Osteoblast (primary cell): ENCODE results near the gene SLC11A1. TPM values are rescaled to one million over a fixed set of nuclear protein-coding genes. Genes with fewer than 3 reads are reported as not detected.

ENCODE experiments used
- DNase-seq: peaks from one replicate; pipeline ENCODE4 v3.0.0; 2011; ENCODE audit warnings: low spot score, mixed read lengths; ENCODE audit not compliant: insufficient read length; ENCODE audit errors: missing footprints
- H2AFZ ChIP-seq: 2 replicates; pipeline ENCODE4 v1.6.0; 2011; ENCODE audit warnings: mild to moderate bottlenecking, low read length
- H3K27ac ChIP-seq: 2 replicates; pipeline ENCODE4 v1.5.1; 2011; ENCODE audit warnings: mild to moderate bottlenecking, low read depth, low read length, moderate library complexity
- H3K27me3 ChIP-seq: 2 replicates; pipeline ENCODE4 v1.6.0; 2012; ENCODE audit warnings: mild to moderate bottlenecking, control low read depth, inconsistent platforms, low read length, moderate library complexity; ENCODE audit not compliant: insufficient read depth
- H3K36me3 ChIP-seq: 2 replicates; pipeline ENCODE4 v1.5.1; 2011; ENCODE audit warnings: mild to moderate bottlenecking, low read length, control low read depth, moderate library complexity; ENCODE audit not compliant: insufficient read depth
- H3K4me1 ChIP-seq: 2 replicates; pipeline ENCODE4 v1.5.1; 2011; ENCODE audit warnings: mild to moderate bottlenecking, low read length, control low read depth, moderate library complexity; ENCODE audit not compliant: insufficient read depth
- H3K4me2 ChIP-seq: 2 replicates; pipeline ENCODE4 v1.6.0; 2011; ENCODE audit warnings: mild to moderate bottlenecking, low read length; ENCODE audit not compliant: insufficient read depth
- H3K4me3 ChIP-seq: fragments of 200-600 bp; sonication (generic); 3 replicates; pipeline ENCODE4 v1.5.1; 2012; ENCODE audit warnings: mild to moderate bottlenecking, low read length, inconsistent platforms; ENCODE audit not compliant: insufficient read depth
- H3K79me2 ChIP-seq: 2 replicates; pipeline ENCODE4 v1.6.0; 2012; ENCODE audit warnings: mild to moderate bottlenecking, low read length, control low read depth, inconsistent platforms; ENCODE audit not compliant: insufficient read depth
- H3K9me3 ChIP-seq: 2 replicates; pipeline ENCODE4 v1.5.1; 2011; ENCODE audit warnings: low read depth, low read length, control low read depth
- H4K20me1 ChIP-seq: 2 replicates; pipeline ENCODE4 v1.6.0; 2012; ENCODE audit warnings: mild to moderate bottlenecking, low read length, control low read depth; ENCODE audit not compliant: insufficient read depth
- total RNA-seq: library from RNA; depleted of rRNA; stranded (reverse); fragments of >200 nt; gene quantifications from 2 replicates; pipeline ENCODE4 v1.2.3, GENCODE V29; 2012
- TF ChIP-seq, protein P1 (sequence below): IDR thresholded peaks from 2 replicates; pipeline ENCODE4 v1.5.1; 2011; ENCODE audit warnings: mild to moderate bottlenecking, low read depth, low read length, moderate library complexity; ENCODE audit errors: extremely low read depth

The SLC11A1 gene
- total RNA-seq, 1 donor: 0.36 TPM

DNA sequence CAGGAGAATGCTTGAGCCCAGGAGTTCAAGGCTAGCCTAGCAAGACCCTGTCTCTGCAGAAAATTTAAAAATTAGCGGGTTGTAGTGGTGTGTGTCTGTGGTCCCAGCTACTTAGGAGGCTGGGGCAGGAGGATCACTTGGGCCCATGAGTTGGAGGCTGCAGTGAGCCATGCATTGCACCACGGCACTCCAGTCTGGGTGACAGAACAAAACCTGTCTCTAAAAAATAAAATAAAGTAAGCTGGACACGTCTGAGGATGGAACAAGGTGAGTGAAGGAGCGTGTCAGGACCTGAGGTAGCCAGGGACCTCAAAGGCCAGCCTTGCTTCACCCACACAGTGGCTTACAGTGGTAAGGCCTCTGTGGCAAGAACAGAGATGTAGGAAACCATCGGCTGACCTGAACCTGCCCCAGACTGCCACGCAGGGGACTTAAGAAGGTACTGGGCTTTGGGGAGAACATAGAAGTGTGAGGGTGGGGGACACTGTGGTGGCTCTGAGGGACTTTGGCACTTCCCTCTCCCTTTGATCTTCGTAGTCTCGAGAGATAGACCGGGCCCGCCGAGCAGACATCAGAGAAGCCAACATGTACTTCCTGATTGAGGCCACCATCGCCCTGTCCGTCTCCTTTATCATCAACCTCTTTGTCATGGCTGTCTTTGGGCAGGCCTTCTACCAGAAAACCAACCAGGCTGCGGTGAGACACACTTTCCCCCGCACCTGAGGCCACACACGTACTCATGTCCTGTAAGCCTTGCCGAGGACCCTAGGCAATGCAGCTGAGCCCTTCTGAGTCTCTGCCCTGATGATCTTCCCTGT is 7.5 kb downstream of the SLC11A1 start:
- Histone ChIP-seq H3K9me3 (no peaks in the 10 kb centered on the region), H3K36me3 (no peaks in the 10 kb centered on the region), H3K4me1 (no peaks in the 10 kb centered on the region), H3K79me2 (no peaks in the 10 kb centered on the region), H3K4me2 (no peak overlapping the region), H4K20me1 (no peaks in the 10 kb centered on the region), H3K4me3 (no peak overlapping the region), H3K27me3 (no peaks in the 10 kb centered on the region), H3K27ac (no peak overlapping the region), H2AFZ (no peak overlapping the region)
- peak; percentile 25 for DNase-seq
- TF ChIP-seq, protein P1, sequence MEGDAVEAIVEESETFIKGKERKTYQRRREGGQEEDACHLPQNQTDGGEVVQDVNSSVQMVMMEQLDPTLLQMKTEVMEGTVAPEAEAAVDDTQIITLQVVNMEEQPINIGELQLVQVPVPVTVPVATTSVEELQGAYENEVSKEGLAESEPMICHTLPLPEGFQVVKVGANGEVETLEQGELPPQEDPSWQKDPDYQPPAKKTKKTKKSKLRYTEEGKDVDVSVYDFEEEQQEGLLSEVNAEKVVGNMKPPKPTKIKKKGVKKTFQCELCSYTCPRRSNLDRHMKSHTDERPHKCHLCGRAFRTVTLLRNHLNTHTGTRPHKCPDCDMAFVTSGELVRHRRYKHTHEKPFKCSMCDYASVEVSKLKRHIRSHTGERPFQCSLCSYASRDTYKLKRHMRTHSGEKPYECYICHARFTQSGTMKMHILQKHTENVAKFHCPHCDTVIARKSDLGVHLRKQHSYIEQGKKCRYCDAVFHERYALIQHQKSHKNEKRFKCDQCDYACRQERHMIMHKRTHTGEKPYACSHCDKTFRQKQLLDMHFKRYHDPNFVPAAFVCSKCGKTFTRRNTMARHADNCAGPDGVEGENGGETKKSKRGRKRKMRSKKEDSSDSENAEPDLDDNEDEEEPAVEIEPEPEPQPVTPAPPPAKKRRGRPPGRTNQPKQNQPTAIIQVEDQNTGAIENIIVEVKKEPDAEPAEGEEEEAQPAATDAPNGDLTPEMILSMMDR: no peak

DNA sequence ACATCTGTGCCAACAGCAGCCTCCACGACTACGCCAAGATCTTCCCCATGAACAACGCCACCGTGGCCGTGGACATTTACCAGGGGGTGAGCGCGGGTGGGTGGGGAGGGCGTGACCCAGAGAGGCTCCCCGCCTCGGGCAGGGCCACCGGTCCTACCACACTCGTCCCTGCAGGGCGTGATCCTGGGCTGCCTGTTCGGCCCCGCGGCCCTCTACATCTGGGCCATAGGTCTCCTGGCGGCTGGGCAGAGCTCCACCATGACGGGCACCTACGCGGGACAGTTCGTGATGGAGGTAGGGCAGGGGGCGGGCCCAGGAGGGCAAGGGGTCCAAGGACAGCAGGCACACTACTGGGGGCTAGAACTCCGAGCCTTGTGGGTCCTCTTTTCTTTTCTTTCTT is 9.1 kb downstream of the SLC11A1 start:
- H3K27me3 ChIP-seq: no peaks in the 10 kb centered on the region
- H3K27ac ChIP-seq: no peak overlapping the region
- no peak overlapping the region for H3K4me2 ChIP-seq
- H2AFZ ChIP-seq: no peak overlapping the region
- H3K9me3 ChIP-seq: no peaks in the 10 kb centered on the region
- DNase-seq: peak; percentile 19
- no peaks in the 10 kb centered on the region for H3K36me3 ChIP-seq
- H3K4me3 ChIP-seq: no peak overlapping the region
- H4K20me1 ChIP-seq: no peaks in the 10 kb centered on the region
- TF ChIP-seq, protein P1: no peak
- no peaks in the 10 kb centered on the region for H3K79me2 ChIP-seq
- H3K4me1 ChIP-seq: peaks cover 4% of the 10 kb centered on the region

DNA sequence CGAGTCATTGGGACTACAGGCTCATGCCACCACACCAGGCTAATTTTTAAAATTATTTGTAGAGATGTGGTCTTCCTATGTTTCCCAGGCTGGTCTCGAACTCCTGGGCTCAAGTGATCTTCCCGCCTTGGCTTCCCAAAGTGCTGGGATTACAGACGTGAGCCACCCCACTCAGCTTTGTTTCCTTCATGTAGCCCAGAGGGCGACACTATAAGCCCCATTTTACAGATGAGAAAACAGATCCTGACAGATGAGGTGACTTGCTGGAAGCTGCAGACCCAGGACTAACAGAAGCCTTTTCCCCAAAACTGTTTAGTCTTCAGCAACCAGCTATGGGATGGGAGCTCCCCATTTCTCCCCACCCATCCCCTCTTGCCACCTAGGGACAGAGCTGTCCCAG is 10.4 kb downstream of the SLC11A1 start:
- Histone ChIP-seq H3K4me1 (peaks cover 15% of the 10 kb centered on the region), H3K4me3 (no peak overlapping the region), H3K36me3 (no peaks in the 10 kb centered on the region), H3K4me2 (no peak overlapping the region), H3K27ac (no peak overlapping the region), H3K9me3 (no peaks in the 10 kb centered on the region), H3K27me3 (no peaks in the 10 kb centered on the region), H3K79me2 (no peaks in the 10 kb centered on the region), H4K20me1 (no peaks in the 10 kb centered on the region), H2AFZ (no peak overlapping the region)
- no peak for DNase-seq
- TF ChIP-seq, protein P1: no peak

DNA sequence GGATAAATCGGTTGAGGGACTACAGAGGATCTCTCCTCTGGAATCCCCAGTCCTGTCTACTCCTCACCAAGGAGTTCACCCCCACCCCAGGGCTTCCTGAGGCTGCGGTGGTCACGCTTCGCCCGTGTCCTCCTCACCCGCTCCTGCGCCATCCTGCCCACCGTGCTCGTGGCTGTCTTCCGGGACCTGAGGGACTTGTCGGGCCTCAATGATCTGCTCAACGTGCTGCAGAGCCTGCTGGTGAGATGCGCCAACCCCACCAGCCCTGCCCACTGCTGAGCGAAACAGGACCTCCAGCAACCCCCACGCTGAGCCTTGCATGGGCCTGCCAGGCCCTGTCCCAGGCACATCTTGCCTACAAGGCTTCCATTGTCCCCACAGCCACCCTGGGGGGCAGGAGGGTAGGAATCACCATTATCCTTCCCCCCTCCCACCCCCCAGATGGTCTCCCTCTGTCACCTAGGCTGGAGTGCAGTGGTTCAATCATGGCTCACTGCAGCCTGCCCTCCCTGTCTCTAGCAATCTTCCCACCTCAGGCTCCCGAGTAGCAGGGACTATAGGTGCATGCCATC is 10.9 kb downstream of the SLC11A1 start:
- H2AFZ ChIP-seq: no peak overlapping the region

More for the DNA sequence above, 10.9 kb downstream of the SLC11A1 start:
- no peak overlapping the region for H3K4me3 ChIP-seq
- DNase-seq: peak; percentile 41
- no peak overlapping the region for H3K4me2 ChIP-seq
- H3K27me3 ChIP-seq: no peaks in the 10 kb centered on the region
- no peaks in the 10 kb centered on the region for H3K9me3 ChIP-seq
- TF ChIP-seq, protein P1: no peak
- H3K4me1 ChIP-seq: peaks cover 19% of the 10 kb centered on the region
- no peaks in the 10 kb centered on the region for H3K79me2 ChIP-seq
- no peaks in the 10 kb centered on the region for H4K20me1 ChIP-seq
- no peak overlapping the region for H3K27ac ChIP-seq
- H3K36me3 ChIP-seq: no peaks in the 10 kb centered on the region
